H1 (cell line): ENCODE measurements around the gene TUBB4B. TPM values are rescaled to one million over a fixed set of nuclear protein-coding genes. Genes with fewer than 3 reads are reported as not detected.

Source experiments
- CTCF ChIA-PET: fragments of 300-600 bp; sonication (Branson Sonifier 250); formaldehyde crosslinking; loops from one replicate; lab custom pipeline; 2021; ENCODE audit not compliant: partially characterized antibody; lab: Charles Lee
- POLR2A ChIA-PET: fragments of 300-600 bp; sonication (Branson Sonifier 250); formaldehyde crosslinking; loops from one replicate; lab custom pipeline; 2021; ENCODE audit warnings: inconsistent platforms; ENCODE audit not compliant: partially characterized antibody; lab: Charles Lee
- DNase-seq, 2 experiments: peaks; one replicate each; pipeline versions ENCODE4 v3.0.0 to v3.0.0-alpha.2; 2010 to 2022; ENCODE audit warnings: low spot score in 2 of 2, low read depth in 1 of 2, mixed read lengths in 1 of 2
- FAIRE-seq: peaks from 2 replicates; lab custom pipeline; 2011; peaks lifted over from hg19 to GRCh38; lab: Jason Lieb, UNC
- H2AFZ ChIP-seq: 2 replicates; pipeline ENCODE4 v1.8.1; 2012; ENCODE audit warnings: low read length, inconsistent platforms
- H2AK5ac ChIP-seq: 2 replicates; pipeline ENCODE4 v1.6.1; 2013; ENCODE audit warnings: low read depth, low read length
- H2BK120ac ChIP-seq: replicated peaks from 2 replicates; pipeline ENCODE3; 2013; ENCODE audit warnings: low read depth, low read length, inconsistent platforms
- H2BK12ac ChIP-seq: 2 replicates; pipeline ENCODE4 v1.6.1; 2013; ENCODE audit warnings: low read depth, low read length
- H2BK15ac ChIP-seq: 2 replicates; pipeline ENCODE4 v1.6.1; 2013; ENCODE audit warnings: low read length
- H2BK20ac ChIP-seq: 2 replicates; pipeline ENCODE4 v1.6.1; 2013; ENCODE audit warnings: low read length
- H2BK5ac ChIP-seq: 2 replicates; pipeline ENCODE4 v1.6.1; 2013; ENCODE audit warnings: low read depth, low read length
- H3K14ac ChIP-seq: 2 replicates; pipeline ENCODE4 v1.6.1; 2013; ENCODE audit warnings: inconsistent platforms; ENCODE audit not compliant: insufficient read length
- H3K18ac ChIP-seq: 2 replicates; pipeline ENCODE4 v1.6.1; 2013; ENCODE audit warnings: low read length; ENCODE audit errors: extremely low read depth
- H3K23ac ChIP-seq: 2 replicates; pipeline ENCODE4 v1.6.1; 2013; ENCODE audit warnings: inconsistent platforms; ENCODE audit not compliant: insufficient read length
- H3K23me2 ChIP-seq: 2 replicates; pipeline ENCODE4 v1.6.1; 2013; ENCODE audit warnings: low read depth, low read length
- H3K27ac ChIP-seq: 2 replicates; pipeline ENCODE4 v1.6.1; 2011; ENCODE audit warnings: low read depth, low read length, inconsistent platforms
- H3K27me3 ChIP-seq, 4 experiments: replicated peaks in 1 of 4; 1 replicate in 1 of 4; 2 replicates in 3 of 4; pipeline versions ENCODE4 v1.6.1 to v1.8.1; 2011 to 2013; ENCODE audit warnings: low read length in 3 of 4, mild to moderate bottlenecking in 3 of 4, inconsistent platforms in 2 of 4, mixed read lengths in 2 of 4, moderate library complexity in 1 of 4; ENCODE audit not compliant: control insufficient read depth in 3 of 4, insufficient read depth in 3 of 4; ENCODE audit errors: extremely low read depth in 1 of 4
- H3K36me3 ChIP-seq, 4 experiments: 2 replicates each; pipeline versions ENCODE4 v1.6.1 to v1.8.1; 2011 to 2013; ENCODE audit warnings: mild to moderate bottlenecking in 4 of 4, low read length in 3 of 4, moderate library complexity in 2 of 4, control low read depth in 1 of 4, inconsistent platforms in 1 of 4; ENCODE audit not compliant: insufficient read depth in 4 of 4, control insufficient read depth in 2 of 4
- H3K4ac ChIP-seq: replicated peaks from 2 replicates; pipeline ENCODE3; 2013; ENCODE audit warnings: low read length, low read depth, mixed read lengths, inconsistent platforms; ENCODE audit not compliant: insufficient read length
- H3K4me1 ChIP-seq, 4 experiments: replicated peaks in 1 of 4; 1 replicate in 1 of 4; 2 replicates in 3 of 4; pipeline versions ENCODE4 v1.6.1 to v1.8.1; 2011 to 2013; ENCODE audit warnings: low read length in 3 of 4, inconsistent platforms in 2 of 4, mixed read lengths in 1 of 4; ENCODE audit not compliant: insufficient read depth in 4 of 4, control insufficient read depth in 3 of 4
- H3K4me2 ChIP-seq, 2 experiments: 2 replicates each; pipeline versions ENCODE4 v1.6.1 to v1.8.1; 2011 to 2013; ENCODE audit warnings: low read depth in 2 of 2, low read length in 2 of 2, control low read depth in 1 of 2, inconsistent platforms in 1 of 2, mild to moderate bottlenecking in 1 of 2; ENCODE audit not compliant: insufficient read depth in 1 of 2
- H3K4me3 ChIP-seq, 4 experiments: fragments of 200-600, 300-600 bp in 1 of 4; sonication (generic), shearing (Covaris generic), sonication (Bioruptor Twin) in 1 of 4; 2 replicates each; pipeline versions ENCODE4 v1.5.1 to v1.8.1; 2011 to 2016; ENCODE audit warnings: low read length in 4 of 4, low read depth in 3 of 4, control low read depth in 2 of 4, inconsistent platforms in 2 of 4, mild to moderate bottlenecking in 2 of 4, mixed read lengths in 1 of 4, moderate library complexity in 1 of 4; ENCODE audit not compliant: insufficient read depth in 2 of 4; ENCODE audit errors: extremely low read depth in 1 of 4
- H3K56ac ChIP-seq: replicated peaks from 2 replicates; pipeline ENCODE3; 2013; ENCODE audit warnings: low read depth, mild to moderate bottlenecking, mixed read lengths, low read length, inconsistent platforms; ENCODE audit not compliant: insufficient read length
- H3K79me1 ChIP-seq: 2 replicates; pipeline ENCODE4 v1.6.1; 2013; ENCODE audit warnings: low read depth, low read length, control low read depth
- H3K79me2 ChIP-seq, 2 experiments: 2 replicates each; pipeline versions ENCODE4 v1.6.1 to v1.8.1; 2012 to 2013; ENCODE audit warnings: low read length in 2 of 2, mild to moderate bottlenecking in 2 of 2, inconsistent platforms in 1 of 2; ENCODE audit not compliant: insufficient read depth in 2 of 2, control insufficient read depth in 1 of 2
- H3K9ac ChIP-seq, 4 experiments: replicated peaks in 1 of 4; 1 replicate in 1 of 4; 2 replicates in 3 of 4; pipeline versions ENCODE4 v1.6.1 to v1.8.1; 2011 to 2013; ENCODE audit warnings: low read depth in 3 of 4, low read length in 3 of 4, control low read depth in 2 of 4, mild to moderate bottlenecking in 2 of 4, moderate library complexity in 2 of 4, inconsistent platforms in 1 of 4; ENCODE audit errors: extremely low read depth in 1 of 4
- H3K9me3 ChIP-seq, 2 experiments: 2 replicates each; pipeline versions ENCODE4 v1.6.1 to v1.8.1; 2012 to 2013; ENCODE audit warnings: mild to moderate bottlenecking in 2 of 2, moderate library complexity in 2 of 2, control low read depth in 1 of 2, inconsistent platforms in 1 of 2, low read depth in 1 of 2, low read length in 1 of 2, mixed read lengths in 1 of 2; ENCODE audit not compliant: insufficient read depth in 2 of 2
- H4K20me1 ChIP-seq, 2 experiments: replicated peaks in 1 of 2; 2 replicates each; pipeline versions ENCODE3 to v1.8.1; 2011 to 2013; ENCODE audit warnings: inconsistent platforms in 2 of 2, low read length in 2 of 2, mild to moderate bottlenecking in 1 of 2; ENCODE audit not compliant: insufficient read depth in 2 of 2, control insufficient read depth in 1 of 2
- H4K5ac ChIP-seq: 2 replicates; pipeline ENCODE4 v1.6.1; 2013; ENCODE audit warnings: low read length, low read depth, mixed read lengths, inconsistent platforms; ENCODE audit not compliant: insufficient read length
- H4K8ac ChIP-seq: 2 replicates; pipeline ENCODE4 v1.8.0; 2013; ENCODE audit warnings: mild to moderate bottlenecking, moderate library complexity, low read length, inconsistent platforms; ENCODE audit not compliant: insufficient read depth; ENCODE audit errors: extremely low read depth
- H4K91ac ChIP-seq: replicated peaks from 2 replicates; pipeline ENCODE3; 2013; ENCODE audit warnings: low read length, mixed read lengths, inconsistent platforms; ENCODE audit not compliant: insufficient read length
- BACH1 ChIP-seq: IDR thresholded peaks from 2 replicates; pipeline ENCODE4 v1.6.1; 2012; ENCODE audit warnings: low read length, improper control_type of control experiment
- EGR1 ChIP-seq: IDR thresholded peaks from 2 replicates; pipeline ENCODE4 v1.6.1; 2011; ENCODE audit warnings: low read depth, low read length, borderline replicate concordance
- RAD21 ChIP-seq, 2 experiments: IDR thresholded peaks in 1 of 2; conservative IDR thresholded peaks in 1 of 2; 2 replicates each; pipeline ENCODE4 v1.6.1; 2011; ENCODE audit warnings: low read depth in 2 of 2, low read length in 2 of 2, improper control_type of control experiment in 1 of 2, inconsistent platforms in 1 of 2, mild to moderate bottlenecking in 1 of 2, moderate library complexity in 1 of 2
- RNF2 ChIP-seq: fragments of 200-900, 300-1000 bp; sonication (generic); IDR thresholded peaks from 2 replicates; pipeline ENCODE4 v1.7.1; 2016; ENCODE audit warnings: borderline replicate concordance, low read depth, mild to moderate bottlenecking, antibody characterized with exemption, low read length; ENCODE audit not compliant: poor library complexity, severe bottlenecking; ENCODE audit errors: missing control alignments
- TBP ChIP-seq: IDR thresholded peaks from 2 replicates; pipeline ENCODE4 v1.6.1; 2011; ENCODE audit warnings: low read depth, low read length, improper control_type of control experiment
- WGBS, 2 experiments: shearing (Covaris generic) in 1 of 2; methylation state at CpG; one replicate each; pipeline versions ENCODE4 v1.1.6 to v1.1.7; 2013 to 2015; ENCODE audit warnings: low lambda C conversion rate in 2 of 2, mixed read lengths in 2 of 2, inconsistent platforms in 1 of 2, low coverage in 1 of 2, missing lambda C conversion rate in 1 of 2; ENCODE audit not compliant: insufficient replicate concordance in 2 of 2, insufficient coverage in 1 of 2, insufficient read length in 1 of 2; ENCODE audit errors: extremely low coverage in 1 of 2, missing lambda C conversion rate in 1 of 2; 5-methylcytosine and 5-hydroxymethylcytosine counted together
- polyA plus RNA-seq, 7 experiments: library from polyadenylated mRNA; depleted of rRNA in 3 of 7; stranded (reverse) in 5 of 7; unstranded in 2 of 7; fragments of >200 nt in 5 of 7; fragments of 200-250 nt in 2 of 7; gene quantifications; 1 replicate in 5 of 7; 2 replicates in 1 of 7; 4 replicates in 1 of 7; pipeline versions ENCODE4 v1.2.1 to v1.2.3, GENCODE V29; 2011 to 2013; ENCODE audit warnings: missing spikeins in 2 of 7, mixed read lengths in 2 of 7
- total RNA-seq: library from RNA; stranded (reverse); fragmentation: NEBNext Ultra II Directional; extraction: Animal tissue kit (Norgen Biotek cat#: 25700); gene quantifications from 2 replicates; pipeline ENCODE4 v1.2.1, GENCODE V29; 2021
- TF ChIP-seq, protein P1 (sequence below), 3 experiments: IDR thresholded peaks; 1 replicate in 2 of 3; 2 replicates in 1 of 3; pipeline versions ENCODE4 v1.5.1 to v1.6.1; 2011; ENCODE audit warnings: low read length in 3 of 3, mild to moderate bottlenecking in 3 of 3, inconsistent platforms in 2 of 3, low read depth in 1 of 3, moderate library complexity in 1 of 3; ENCODE audit not compliant: insufficient read depth in 1 of 3; ENCODE audit errors: control extremely low read depth in 1 of 3

Gene TUBB4B
- total and polyA plus RNA-seq, 2 of the 8 experiments (the other 6 are each of a cell fraction or from before 2014, with no cell fraction given), result 280 to 307 TPM

DNA sequence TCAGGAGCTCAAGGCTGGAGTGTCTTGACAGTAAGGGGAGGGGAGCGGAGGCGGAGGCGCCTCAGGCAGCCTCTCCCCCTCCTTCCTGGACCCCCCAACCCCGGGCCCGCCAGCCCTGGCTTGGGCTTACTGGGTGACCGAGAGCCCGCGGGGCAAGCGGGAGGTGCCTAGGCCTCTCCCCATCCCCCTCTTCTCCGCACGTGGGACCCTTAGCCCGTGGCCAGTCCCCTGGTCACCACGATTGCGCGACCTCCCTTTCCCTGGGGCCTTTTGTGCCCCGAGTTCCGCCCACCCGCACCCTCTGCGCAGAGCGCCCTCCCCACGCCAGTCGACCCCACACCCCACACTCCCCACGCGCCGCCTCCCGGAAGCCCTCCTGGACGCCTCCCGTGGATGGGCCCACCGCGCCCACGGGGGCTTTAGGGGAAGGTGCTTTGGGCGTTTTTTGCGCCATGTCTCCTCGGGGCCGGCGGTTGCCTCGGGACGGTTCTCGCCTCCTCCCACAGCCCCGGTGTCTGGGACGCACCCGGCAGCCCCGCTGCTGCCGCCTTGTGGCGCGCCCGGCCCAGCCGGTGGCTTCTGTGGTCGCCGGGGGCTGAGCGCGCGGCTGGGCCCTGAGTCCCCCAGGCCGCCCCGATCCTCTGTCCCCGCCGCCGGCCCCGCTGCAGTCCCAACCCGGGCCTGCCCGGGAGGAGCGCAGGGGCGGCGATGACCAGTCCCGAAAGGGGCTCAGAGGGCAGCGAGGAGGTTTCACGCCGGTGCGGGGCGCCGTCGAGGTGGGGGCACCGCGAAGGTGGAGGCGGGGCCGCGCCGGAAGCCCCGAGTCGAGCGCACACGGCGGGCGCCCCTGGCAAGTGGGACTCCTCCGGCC, 39.6 kb downstream of the TUBB4B start:
- no peaks in the 10 kb centered on the region; a peak in 1 of 4 replicates for H3K9me3 ChIP-seq
- ChIA-PET CTCF (interaction anchor here (0.8 to 3.8 kb wide), 10 partner anchors 11 to 164 kb away, joined by 3 to 19 read pairs (median 6); partner anchors contain the start of genes EXD3, NOXA1 and NRARP), POLR2A (interaction anchor here (0.8 to 47.8 kb wide), 11 partner anchors 8 to 142 kb away, joined by 3 to 1462 read pairs (median 4); partner anchors contain the start of genes CYSRT1, EXD3, NDOR1 and NELFB)
- WGBS, 2 experiments, result 13% methylated on average over 36 of the region's 85 CpGs; no CpG with 5 or more reads in 1 of the 2 experiments
- H3K14ac ChIP-seq, result no peak overlapping the region
- H3K79me2 ChIP-seq, result no peaks in the 10 kb centered on the region
- no peak overlapping the region for H3K9ac ChIP-seq
- no peak overlapping the region for H3K56ac ChIP-seq
- H3K4me2 ChIP-seq, result peak overlapping the region; percentile 77 to 89
- no peak overlapping the region for H2AFZ ChIP-seq
- DNase-seq, result peak in 1 of 2 experiments; percentile 78
- H2AK5ac ChIP-seq, result no peak overlapping the region
- H2BK20ac ChIP-seq, result no peak overlapping the region
- H4K5ac ChIP-seq, result no peak overlapping the region
- no peak overlapping the region; the same call in 1 of the 2 replicates for H2BK15ac ChIP-seq
- H3K27me3 ChIP-seq, result peaks cover 2 to 27% (median 14%) of the 10 kb centered on the region in 4 experiments; a peak in 6 of 7 replicates
- peak overlapping the region; percentile 83 for H3K18ac ChIP-seq
- no peak overlapping the region for H2BK120ac ChIP-seq
- no peaks in the 10 kb centered on the region; the same call in 1 of the 2 replicates for H3K79me1 ChIP-seq
- peaks cover 0 to 8% of the 10 kb centered on the region in 2 experiments for H4K20me1 ChIP-seq
- peak overlapping the region; percentile 25 for H4K8ac ChIP-seq
- H3K23ac ChIP-seq, result no peak overlapping the region
- H4K91ac ChIP-seq, result no peak overlapping the region
- peak overlapping the region; percentile 42 to 75 (median 54) for H3K4me3 ChIP-seq
- no peak overlapping the region for H2BK5ac ChIP-seq
- no peak overlapping the region for H3K27ac ChIP-seq
- no peak for FAIRE-seq
- peaks cover 0 to 12% (median 0%) of the 10 kb centered on the region in 4 experiments; a peak in 2 of 8 replicates for H3K36me3 ChIP-seq
- peaks cover 0 to 21% (median 17%) of the 10 kb centered on the region in 4 experiments; a peak in 6 of 7 replicates for H3K4me1 ChIP-seq
- peaks cover 11% of the 10 kb centered on the region; the same call in 1 of the 2 replicates for H3K23me2 ChIP-seq
- peak overlapping the region; percentile 78 for H3K4ac ChIP-seq
- no peak overlapping the region for H2BK12ac ChIP-seq
- TF ChIP-seq RNF2 (peak; percentile 4), EGR1 (no peak), BACH1 (peak; percentile 68), TBP (no peak), RAD21 (IDR thresholded peaks at IDR 0.05 in 1 of 2, conservative IDR thresholded peaks at IDR 0.05 in 1 of 2; ENCODE audit: low read depth in 2 of 2, low read length in 2 of 2) (peak in 1 of 2 experiments; percentile 40; a peak in 1 of 4 replicates)
- TF ChIP-seq, protein P1, sequence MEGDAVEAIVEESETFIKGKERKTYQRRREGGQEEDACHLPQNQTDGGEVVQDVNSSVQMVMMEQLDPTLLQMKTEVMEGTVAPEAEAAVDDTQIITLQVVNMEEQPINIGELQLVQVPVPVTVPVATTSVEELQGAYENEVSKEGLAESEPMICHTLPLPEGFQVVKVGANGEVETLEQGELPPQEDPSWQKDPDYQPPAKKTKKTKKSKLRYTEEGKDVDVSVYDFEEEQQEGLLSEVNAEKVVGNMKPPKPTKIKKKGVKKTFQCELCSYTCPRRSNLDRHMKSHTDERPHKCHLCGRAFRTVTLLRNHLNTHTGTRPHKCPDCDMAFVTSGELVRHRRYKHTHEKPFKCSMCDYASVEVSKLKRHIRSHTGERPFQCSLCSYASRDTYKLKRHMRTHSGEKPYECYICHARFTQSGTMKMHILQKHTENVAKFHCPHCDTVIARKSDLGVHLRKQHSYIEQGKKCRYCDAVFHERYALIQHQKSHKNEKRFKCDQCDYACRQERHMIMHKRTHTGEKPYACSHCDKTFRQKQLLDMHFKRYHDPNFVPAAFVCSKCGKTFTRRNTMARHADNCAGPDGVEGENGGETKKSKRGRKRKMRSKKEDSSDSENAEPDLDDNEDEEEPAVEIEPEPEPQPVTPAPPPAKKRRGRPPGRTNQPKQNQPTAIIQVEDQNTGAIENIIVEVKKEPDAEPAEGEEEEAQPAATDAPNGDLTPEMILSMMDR (IDR thresholded peaks at IDR 0.05; ENCODE audit: control extremely low read depth in 1 of 3, insufficient read depth in 1 of 3, low read depth in 1 of 3, low read length in 3 of 3), result peak in 2 of 3 experiments; percentile 43 to 65; a peak in 3 of 4 replicates
